Endothelial cell of umbilical vein (primary cell): ENCODE results near the gene MRPL9. TPM values are rescaled to one million over a fixed set of nuclear protein-coding genes. Genes with fewer than 3 reads are reported as not detected.

Source experiments
- BruUV-seq: library from RNA; stranded (reverse); fragments of 400-500 nt; replicated peaks from 2 replicates; lab custom pipeline; 2021; lab: Mats Ljungman, UMichigan
- CTCF ChIA-PET: fragments of 300-600, 350-600 bp; sonication (Branson Sonifier 250); formaldehyde crosslinking; loops from one replicate; lab custom pipeline; 2021; ENCODE audit warnings: antibody characterized with exemption, inconsistent platforms; lab: Charles Lee
- POLR2A ChIA-PET: fragments of 300-600, 350-600 bp; sonication (Branson Sonifier 250); formaldehyde crosslinking; loops from one replicate; lab custom pipeline; 2021; ENCODE audit warnings: antibody characterized with exemption, inconsistent platforms; lab: Charles Lee
- DNase-seq: peaks from one replicate; pipeline ENCODE4 v3.0.0-alpha.2; 2011; ENCODE audit warnings: low read depth, low spot score
- FAIRE-seq: peaks from 2 replicates; lab custom pipeline; 2011; peaks lifted over from hg19 to GRCh38; lab: Jason Lieb, UNC
- H2AFZ ChIP-seq: 2 replicates; pipeline ENCODE4 v1.6.0; 2012; ENCODE audit warnings: low read depth, low read length, control low read depth, inconsistent platforms
- H3K27ac ChIP-seq: 2 replicates; pipeline ENCODE4 v1.5.1; 2011; ENCODE audit warnings: low read depth, mild to moderate bottlenecking, control low read depth, low read length, moderate library complexity; ENCODE audit not compliant: insufficient read depth
- H3K27me3 ChIP-seq, 2 experiments: 2 replicates each; pipeline versions ENCODE4 v1.6.0 to v1.6.1; 2011; ENCODE audit warnings: low read length in 2 of 2, mixed read lengths in 1 of 2; ENCODE audit not compliant: control insufficient read depth in 2 of 2, insufficient read depth in 2 of 2
- H3K36me3 ChIP-seq, 2 experiments: 2 replicates in 1 of 2; 3 replicates in 1 of 2; pipeline ENCODE4 v1.5.1; 2011; ENCODE audit warnings: low read length in 2 of 2, mild to moderate bottlenecking in 1 of 2, moderate library complexity in 1 of 2; ENCODE audit not compliant: control insufficient read depth in 2 of 2, insufficient read depth in 2 of 2; ENCODE audit errors: extremely low read depth in 1 of 2
- H3K4me1 ChIP-seq: 3 replicates; pipeline ENCODE4 v1.5.1; 2011; ENCODE audit warnings: mild to moderate bottlenecking, low read length; ENCODE audit not compliant: control insufficient read depth, insufficient read depth; ENCODE audit errors: extremely low read depth
- H3K4me2 ChIP-seq: 2 replicates; pipeline ENCODE4 v1.6.1; 2011; ENCODE audit warnings: low read length, control low read depth, mixed read lengths; ENCODE audit not compliant: insufficient read depth
- H3K4me3 ChIP-seq, 3 experiments: fragments of 200-600 bp in 1 of 3; sonication (generic), shearing (Covaris generic) in 1 of 3; replicated peaks in 1 of 3; 2 replicates each; pipeline ENCODE4 v1.5.1; 2011 to 2016; ENCODE audit warnings: control low read depth in 3 of 3, low read length in 3 of 3, mild to moderate bottlenecking in 2 of 3, inconsistent platforms in 1 of 3, low read depth in 1 of 3, moderate library complexity in 1 of 3; ENCODE audit not compliant: insufficient read depth in 1 of 3
- H3K79me2 ChIP-seq: 2 replicates; pipeline ENCODE4 v1.6.0; 2012; ENCODE audit warnings: low read length, inconsistent platforms; ENCODE audit not compliant: control insufficient read depth, insufficient read depth
- H3K9ac ChIP-seq: replicated peaks from 2 replicates; pipeline ENCODE3; 2011; ENCODE audit warnings: low read length, control low read depth; ENCODE audit not compliant: insufficient read depth; ENCODE audit errors: extremely low read depth
- H3K9me1 ChIP-seq: replicated peaks from 3 replicates; pipeline ENCODE4 v1.6.0; 2011; ENCODE audit warnings: mild to moderate bottlenecking, low read length; ENCODE audit not compliant: control insufficient read depth, insufficient read depth; ENCODE audit errors: extremely low read depth
- H3K9me3 ChIP-seq: replicated peaks from 2 replicates; pipeline ENCODE4 v1.5.1; 2012; ENCODE audit warnings: low read length, inconsistent platforms; ENCODE audit not compliant: control insufficient read depth, insufficient read depth
- H4K20me1 ChIP-seq: replicated peaks from 2 replicates; pipeline ENCODE3; 2011; ENCODE audit warnings: mild to moderate bottlenecking, low read length; ENCODE audit not compliant: control insufficient read depth, insufficient read depth; ENCODE audit errors: extremely low read depth
- EZH2 ChIP-seq: IDR thresholded peaks from 2 replicates; pipeline ENCODE4 v1.6.1; 2012; ENCODE audit warnings: borderline replicate concordance, low read depth, mild to moderate bottlenecking, moderate library complexity, low read length, inconsistent platforms; ENCODE audit not compliant: severe bottlenecking
- FOS ChIP-seq: IDR thresholded peaks from 2 replicates; pipeline ENCODE4 v1.6.1; 2011; ENCODE audit warnings: mild to moderate bottlenecking, low read length, moderate library complexity, borderline replicate concordance; ENCODE audit not compliant: insufficient read depth
- GATA2 ChIP-seq: IDR thresholded peaks from 2 replicates; pipeline ENCODE4 v1.7.0; 2011; ENCODE audit warnings: low read depth, mild to moderate bottlenecking, moderate library complexity, mixed read lengths, low read length; ENCODE audit not compliant: insufficient read length, insufficient read depth
- JUN ChIP-seq: IDR thresholded peaks from 2 replicates; pipeline ENCODE4 v1.6.1; 2011; ENCODE audit warnings: borderline replicate concordance, low read depth; ENCODE audit not compliant: insufficient read length, insufficient read depth
- MYC ChIP-seq: IDR thresholded peaks from one replicate; pipeline ENCODE4 v1.6.1; 2011; ENCODE audit warnings: mild to moderate bottlenecking, low read depth, low read length
- POLR2A ChIP-seq: IDR thresholded peaks from 2 replicates; pipeline ENCODE4 v1.6.1; 2012; ENCODE audit warnings: low read depth, mild to moderate bottlenecking, control low read depth, low read length
- POLR2AphosphoS5 ChIP-seq: IDR thresholded peaks from 2 replicates; pipeline ENCODE4 v1.6.1; 2012; ENCODE audit warnings: low read depth, mild to moderate bottlenecking, control low read depth, low read length, moderate library complexity; ENCODE audit not compliant: insufficient read depth
- dilution Hi-C: fragments of 300-500 bp; cut with MboI; formaldehyde crosslinking; loops from one replicate; pipeline ENCODE4 v1.15.0; 2019; ENCODE audit warnings: low sequenced_read_pairs; ENCODE audit not compliant: extremely low pct_ligation_motif_present
- intact Hi-C: fragments of 100-400 bp; cut with micrococcal nuclease; formaldehyde crosslinking; loops from one replicate; pipeline ENCODE4 v1.10.0; 2022
- polyA plus RNA-seq, 4 experiments: library from polyadenylated mRNA; depleted of rRNA in 3 of 4; stranded (reverse) in 3 of 4; unstranded in 1 of 4; fragments of >200 nt; gene quantifications; 2 replicates each; pipeline versions ENCODE4 v1.2.1 to v1.2.3, GENCODE V29; 2011 to 2012; ENCODE audit warnings: missing spikeins in 1 of 4
- total RNA-seq: library from RNA; stranded (reverse); gene quantifications from 2 replicates; pipeline ENCODE4 v1.2.3, GENCODE V29; 2021
- TF ChIP-seq, protein P1 (sequence below), 2 donors: IDR thresholded peaks; 1 replicate in 1 of 2; 2 replicates in 1 of 2; pipeline ENCODE4 v1.5.1; 2011; ENCODE audit warnings: low read length in 2 of 2, mild to moderate bottlenecking in 2 of 2, moderate library complexity in 2 of 2, control low read depth in 1 of 2, inconsistent platforms in 1 of 2, low read depth in 1 of 2; ENCODE audit not compliant: insufficient read depth in 1 of 2; ENCODE audit errors: extremely low read depth in 1 of 2
- TF ChIP-seq, protein P2 (sequence below): IDR thresholded peaks from 2 replicates; pipeline ENCODE4 v1.6.1; 2011; ENCODE audit not compliant: insufficient read depth, insufficient read length

The MRPL9 gene
- total and polyA plus RNA-seq, 2 donors (not counting 3 experiments of a cell fraction or from before 2014, with no cell fraction given), result 79.1 to 112 TPM

DNA sequence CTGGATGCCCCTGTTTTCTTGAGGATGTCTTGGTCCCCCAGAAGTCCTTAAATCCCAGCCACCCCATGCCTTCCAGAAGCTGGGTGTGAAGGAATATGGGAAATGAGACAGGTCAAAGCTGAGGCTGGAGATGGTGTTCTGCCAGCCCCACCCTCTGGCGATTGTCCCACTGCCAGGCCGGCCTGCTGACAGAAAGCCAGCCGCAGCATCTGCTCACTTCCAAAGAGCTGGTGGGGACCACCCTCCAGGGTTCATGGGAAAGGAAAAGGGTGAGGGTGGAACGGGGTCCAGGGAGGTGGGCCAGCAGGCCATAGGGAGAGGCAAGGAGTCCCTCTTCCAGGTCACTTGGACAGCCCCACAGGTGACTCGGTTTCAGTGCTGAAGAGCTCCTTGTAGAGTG is 43.8 kb upstream of the MRPL9 start:
- H3K36me3 ChIP-seq, result no peaks in the 10 kb centered on the region
- intact Hi-C loops (no loop called here), dilution Hi-C loops (no loop called here)
- H3K4me2 ChIP-seq, result no peak overlapping the region
- no TSS peak for BruUV-seq
- H3K27ac ChIP-seq, result no peak overlapping the region
- FAIRE-seq, result no peak
- POLR2A ChIA-PET, result no interaction called here
- H3K27me3 ChIP-seq, result peaks cover 17 to 23% of the 10 kb centered on the region in 2 experiments
- no peak for TF ChIP-seq JUN
- TF ChIP-seq MYC, result no peak
- TF ChIP-seq POLR2AphosphoS5, result no peak
- TF ChIP-seq POLR2A, result no peak
- no peak for TF ChIP-seq GATA2
- TF ChIP-seq, protein P1, sequence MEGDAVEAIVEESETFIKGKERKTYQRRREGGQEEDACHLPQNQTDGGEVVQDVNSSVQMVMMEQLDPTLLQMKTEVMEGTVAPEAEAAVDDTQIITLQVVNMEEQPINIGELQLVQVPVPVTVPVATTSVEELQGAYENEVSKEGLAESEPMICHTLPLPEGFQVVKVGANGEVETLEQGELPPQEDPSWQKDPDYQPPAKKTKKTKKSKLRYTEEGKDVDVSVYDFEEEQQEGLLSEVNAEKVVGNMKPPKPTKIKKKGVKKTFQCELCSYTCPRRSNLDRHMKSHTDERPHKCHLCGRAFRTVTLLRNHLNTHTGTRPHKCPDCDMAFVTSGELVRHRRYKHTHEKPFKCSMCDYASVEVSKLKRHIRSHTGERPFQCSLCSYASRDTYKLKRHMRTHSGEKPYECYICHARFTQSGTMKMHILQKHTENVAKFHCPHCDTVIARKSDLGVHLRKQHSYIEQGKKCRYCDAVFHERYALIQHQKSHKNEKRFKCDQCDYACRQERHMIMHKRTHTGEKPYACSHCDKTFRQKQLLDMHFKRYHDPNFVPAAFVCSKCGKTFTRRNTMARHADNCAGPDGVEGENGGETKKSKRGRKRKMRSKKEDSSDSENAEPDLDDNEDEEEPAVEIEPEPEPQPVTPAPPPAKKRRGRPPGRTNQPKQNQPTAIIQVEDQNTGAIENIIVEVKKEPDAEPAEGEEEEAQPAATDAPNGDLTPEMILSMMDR (IDR thresholded peaks at IDR 0.05; ENCODE audit: extremely low read depth in 1 of 2, insufficient read depth in 1 of 2, low read depth in 1 of 2, low read length in 2 of 2), result no peak
- TF ChIP-seq FOS, result no peak
- TF ChIP-seq, protein P2, sequence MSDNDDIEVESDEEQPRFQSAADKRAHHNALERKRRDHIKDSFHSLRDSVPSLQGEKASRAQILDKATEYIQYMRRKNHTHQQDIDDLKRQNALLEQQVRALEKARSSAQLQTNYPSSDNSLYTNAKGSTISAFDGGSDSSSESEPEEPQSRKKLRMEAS, result no peak
- no peak for TF ChIP-seq EZH2
- CTCF ChIA-PET, result interaction anchor here (0.8 to 2.4 kb wide), 6 partner anchors 14 to 114 kb away, joined by 3 to 8 read pairs (median 4); no protein-coding TSS in a partner anchor
- no peaks in the 10 kb centered on the region for H3K9me1 ChIP-seq
- H3K4me3 ChIP-seq, result no peak overlapping the region
- no peaks in the 10 kb centered on the region for H3K9me3 ChIP-seq
- no peaks in the 10 kb centered on the region for H4K20me1 ChIP-seq
- H3K4me1 ChIP-seq, result no peaks in the 10 kb centered on the region
- no peaks in the 10 kb centered on the region for H3K79me2 ChIP-seq
- no peak overlapping the region for H3K9ac ChIP-seq
- no peak for DNase-seq
- no peak overlapping the region for H2AFZ ChIP-seq
